ENCODE results near the gene CCDC88C. TPM values are rescaled to one million over a fixed set of nuclear protein-coding genes. Genes with fewer than 3 reads are reported as not detected.

CCDC88C gene
- total RNA-seq, 1 experiment from 2014 or later = 64.8 TPM

DNA sequence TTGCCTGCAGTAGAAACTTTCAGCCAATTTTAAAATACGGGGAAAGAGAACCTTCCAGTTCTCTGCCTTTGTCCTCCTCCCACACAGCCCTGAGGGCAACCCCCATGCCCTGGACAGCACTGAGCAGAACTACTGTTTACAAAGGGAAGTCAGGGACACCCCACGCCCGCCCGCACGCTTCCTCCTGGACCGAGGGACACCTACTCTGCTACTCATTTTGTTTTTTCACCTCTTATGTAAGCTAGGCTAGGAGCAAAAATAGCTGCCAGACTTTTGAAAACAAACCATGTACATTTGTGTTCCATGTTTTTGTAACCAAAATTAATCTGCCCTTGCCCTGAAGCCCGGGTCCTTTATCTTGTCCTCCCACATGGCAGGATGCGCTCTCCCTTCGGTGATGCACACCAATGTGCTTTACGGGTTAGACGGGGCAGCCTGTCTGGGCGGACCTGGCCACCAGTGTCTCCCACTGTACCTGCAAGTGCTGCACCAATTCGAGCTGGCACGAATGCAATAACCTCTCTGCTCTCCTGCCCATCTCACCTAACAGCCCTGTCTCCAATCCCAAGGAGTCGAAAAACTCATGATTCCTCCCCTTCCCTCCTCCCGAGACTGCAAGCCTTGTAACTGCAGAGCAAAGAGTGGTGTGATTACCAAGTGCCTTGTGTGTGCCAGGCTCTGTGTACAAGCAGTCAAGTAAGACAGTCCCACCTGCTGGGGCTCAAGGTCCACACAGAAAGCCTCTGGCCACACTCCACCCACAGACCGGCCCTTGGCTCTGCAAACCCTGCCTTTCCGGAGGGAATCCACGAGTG, 85.2 kb downstream of the CCDC88C start:
- H3K36me3 Mint-ChIP-seq = peaks cover 5% of the 10 kb centered on the region; the same call in 1 of the 2 replicates
- no peaks in the 10 kb centered on the region for H3K27me3 Mint-ChIP-seq (ENCODE audit: low read depth)
- DNase-seq (ENCODE audit: low spot score) (no peak), ATAC-seq (no peak)
- POLR2A ChIA-PET = no interaction called here
- peak overlapping the region; percentile 88 for H3K27ac Mint-ChIP-seq
- no peak for TF ChIP-seq ZNF423 (CRISPR knock-in tag; IDR thresholded peaks at IDR 0.05)
- TF ChIP-seq HMGA2 (CRISPR knock-in tag; IDR thresholded peaks at IDR 0.05) = no peak
- TF ChIP-seq FOXJ3 (CRISPR knock-in tag; IDR thresholded peaks at IDR 0.05; ENCODE audit: borderline replicate concordance) = no peak
- TF ChIP-seq, protein P1, sequence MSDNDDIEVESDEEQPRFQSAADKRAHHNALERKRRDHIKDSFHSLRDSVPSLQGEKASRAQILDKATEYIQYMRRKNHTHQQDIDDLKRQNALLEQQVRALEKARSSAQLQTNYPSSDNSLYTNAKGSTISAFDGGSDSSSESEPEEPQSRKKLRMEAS (CRISPR knock-in tag; IDR thresholded peaks at IDR 0.05) = no peak
- no peak for TF ChIP-seq CBFB (CRISPR knock-in tag; IDR thresholded peaks at IDR 0.05; ENCODE audit: low read depth)
- no peak for TF ChIP-seq MXD4 (CRISPR knock-in tag; IDR thresholded peaks at IDR 0.05; ENCODE audit: borderline replicate concordance)
- TF ChIP-seq, protein P2, sequence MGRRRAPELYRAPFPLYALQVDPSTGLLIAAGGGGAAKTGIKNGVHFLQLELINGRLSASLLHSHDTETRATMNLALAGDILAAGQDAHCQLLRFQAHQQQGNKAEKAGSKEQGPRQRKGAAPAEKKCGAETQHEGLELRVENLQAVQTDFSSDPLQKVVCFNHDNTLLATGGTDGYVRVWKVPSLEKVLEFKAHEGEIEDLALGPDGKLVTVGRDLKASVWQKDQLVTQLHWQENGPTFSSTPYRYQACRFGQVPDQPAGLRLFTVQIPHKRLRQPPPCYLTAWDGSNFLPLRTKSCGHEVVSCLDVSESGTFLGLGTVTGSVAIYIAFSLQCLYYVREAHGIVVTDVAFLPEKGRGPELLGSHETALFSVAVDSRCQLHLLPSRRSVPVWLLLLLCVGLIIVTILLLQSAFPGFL (CRISPR knock-in tag; IDR thresholded peaks at IDR 0.05; ENCODE audit: borderline replicate concordance) = no peak
- TF ChIP-seq, protein P3, sequence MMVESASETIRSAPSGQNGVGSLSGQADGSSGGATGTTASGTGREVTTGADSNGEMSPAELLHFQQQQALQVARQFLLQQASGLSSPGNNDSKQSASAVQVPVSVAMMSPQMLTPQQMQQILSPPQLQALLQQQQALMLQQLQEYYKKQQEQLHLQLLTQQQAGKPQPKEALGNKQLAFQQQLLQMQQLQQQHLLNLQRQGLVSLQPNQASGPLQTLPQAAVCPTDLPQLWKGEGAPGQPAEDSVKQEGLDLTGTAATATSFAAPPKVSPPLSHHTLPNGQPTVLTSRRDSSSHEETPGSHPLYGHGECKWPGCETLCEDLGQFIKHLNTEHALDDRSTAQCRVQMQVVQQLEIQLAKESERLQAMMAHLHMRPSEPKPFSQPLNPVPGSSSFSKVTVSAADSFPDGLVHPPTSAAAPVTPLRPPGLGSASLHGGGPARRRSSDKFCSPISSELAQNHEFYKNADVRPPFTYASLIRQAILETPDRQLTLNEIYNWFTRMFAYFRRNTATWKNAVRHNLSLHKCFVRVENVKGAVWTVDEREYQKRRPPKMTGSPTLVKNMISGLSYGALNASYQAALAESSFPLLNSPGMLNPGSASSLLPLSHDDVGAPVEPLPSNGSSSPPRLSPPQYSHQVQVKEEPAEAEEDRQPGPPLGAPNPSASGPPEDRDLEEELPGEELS (CRISPR knock-in tag; IDR thresholded peaks at IDR 0.05) = no peak
- no peak for TF ChIP-seq ZNF317 (CRISPR knock-in tag; IDR thresholded peaks at IDR 0.05; ENCODE audit: borderline replicate concordance, low read depth)
- no peak for TF ChIP-seq RELA (CRISPR knock-in tag; IDR thresholded peaks at IDR 0.05; ENCODE audit: borderline replicate concordance)
- TF ChIP-seq, protein P4, sequence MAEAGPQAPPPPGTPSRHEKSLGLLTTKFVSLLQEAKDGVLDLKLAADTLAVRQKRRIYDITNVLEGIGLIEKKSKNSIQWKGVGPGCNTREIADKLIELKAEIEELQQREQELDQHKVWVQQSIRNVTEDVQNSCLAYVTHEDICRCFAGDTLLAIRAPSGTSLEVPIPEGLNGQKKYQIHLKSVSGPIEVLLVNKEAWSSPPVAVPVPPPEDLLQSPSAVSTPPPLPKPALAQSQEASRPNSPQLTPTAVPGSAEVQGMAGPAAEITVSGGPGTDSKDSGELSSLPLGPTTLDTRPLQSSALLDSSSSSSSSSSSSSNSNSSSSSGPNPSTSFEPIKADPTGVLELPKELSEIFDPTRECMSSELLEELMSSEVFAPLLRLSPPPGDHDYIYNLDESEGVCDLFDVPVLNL (CRISPR knock-in tag; IDR thresholded peaks at IDR 0.05; ENCODE audit: borderline replicate concordance, low read depth) = no peak
- CTCF ChIA-PET = interaction anchor here (1.4 kb wide), 1 partner anchor 9 kb away, joined by 5 read pairs; no protein-coding TSS in a partner anchor
- no peak overlapping the region for H3K4me3 Mint-ChIP-seq
- H3K4me1 Mint-ChIP-seq = no peaks in the 10 kb centered on the region; the same call in 1 of the 2 replicates
- H3K9me3 Mint-ChIP-seq = no peaks in the 10 kb centered on the region

- peak overlapping the region; percentile 75; the same call in 1 of the 2 replicates for H3K27ac Mint-ChIP-seq
- TF ChIP-seq MYBL2 (CRISPR knock-in tag; IDR thresholded peaks at IDR 0.05) (no peak), ZNF425 (CRISPR knock-in tag; conservative IDR thresholded peaks at IDR 0.05) (no peak), EMX1 (CRISPR knock-in tag; IDR thresholded peaks at IDR 0.05) (no peak), ZBTB43 (CRISPR knock-in tag; IDR thresholded peaks at IDR 0.05) (no peak), JUN (CRISPR knock-in tag; IDR thresholded peaks at IDR 0.05) (no peak), NR1H2 (CRISPR knock-in tag; IDR thresholded peaks at IDR 0.05) (no peak), ZNF219 (CRISPR knock-in tag; IDR thresholded peaks at IDR 0.05; ENCODE audit: borderline replicate concordance) (no peak), OVOL2 (CRISPR knock-in tag; IDR thresholded peaks at IDR 0.05; ENCODE audit: borderline replicate concordance) (no peak)
- TF ChIP-seq, protein P5, sequence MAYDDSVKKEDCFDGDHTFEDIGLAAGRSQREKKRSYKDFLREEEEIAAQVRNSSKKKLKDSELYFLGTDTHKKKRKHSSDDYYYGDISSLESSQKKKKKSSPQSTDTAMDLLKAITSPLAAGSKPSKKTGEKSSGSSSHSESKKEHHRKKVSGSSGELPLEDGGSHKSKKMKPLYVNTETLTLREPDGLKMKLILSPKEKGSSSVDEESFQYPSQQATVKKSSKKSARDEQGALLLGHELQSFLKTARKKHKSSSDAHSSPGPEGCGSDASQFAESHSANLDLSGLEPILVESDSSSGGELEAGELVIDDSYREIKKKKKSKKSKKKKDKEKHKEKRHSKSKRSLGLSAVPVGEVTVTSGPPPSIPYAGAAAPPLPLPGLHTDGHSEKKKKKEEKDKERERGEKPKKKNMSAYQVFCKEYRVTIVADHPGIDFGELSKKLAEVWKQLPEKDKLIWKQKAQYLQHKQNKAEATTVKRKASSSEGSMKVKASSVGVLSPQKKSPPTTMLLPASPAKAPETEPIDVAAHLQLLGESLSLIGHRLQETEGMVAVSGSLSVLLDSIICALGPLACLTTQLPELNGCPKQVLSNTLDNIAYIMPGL (CRISPR knock-in tag; IDR thresholded peaks at IDR 0.05) = no peak
- H3K9me3 Mint-ChIP-seq = no peaks in the 10 kb centered on the region
- ChIA-PET CTCF (interaction anchor here (1.2 to 1.4 kb wide), 2 partner anchors 8 to 23 kb away, joined by 5 read pairs; no protein-coding TSS in a partner anchor), POLR2A (no interaction called here)
- no peak overlapping the region for H3K4me3 Mint-ChIP-seq
- H3K4me1 Mint-ChIP-seq = no peaks in the 10 kb centered on the region; the same call in 1 of the 2 replicates
- H3K36me3 Mint-ChIP-seq = peaks cover 11% of the 10 kb centered on the region
- DNase-seq (ENCODE audit: low spot score) (no peak), ATAC-seq (no peak)
- H3K27me3 Mint-ChIP-seq (ENCODE audit: low read depth) = no peaks in the 10 kb centered on the region
Measured at GRCh38 chr14:91331721-91332120, 85.9 kb downstream of the CCDC88C start.
